MCF 10A (cell line): ENCODE results near the gene RAP1GAP. TPM values are rescaled to one million over a fixed set of nuclear protein-coding genes. Genes with fewer than 3 reads are reported as not detected.

ENCODE experiments used
- BruUV-seq: library from RNA; stranded (reverse); fragments of 400-500 nt; replicated peaks from 2 replicates; lab custom pipeline; 2021; lab: Mats Ljungman, UMichigan
- CTCF ChIA-PET: fragments of 300-600 bp; sonication (Branson Sonifier 250); formaldehyde crosslinking; extraction: SDS; loops from one replicate; lab custom pipeline; 2021; ENCODE audit warnings: antibody characterized with exemption, inconsistent platforms; lab: Yijun Ruan, JAX
- POLR2A ChIA-PET: fragments of 300-600, 350-650 bp; sonication (Branson Sonifier 250); formaldehyde crosslinking; extraction: SDS; loops from one replicate; lab custom pipeline; 2020; ENCODE audit warnings: antibody characterized with exemption, inconsistent platforms; lab: Yijun Ruan, JAX
- DNase-seq: peaks from one replicate; pipeline ENCODE4 v3.0.0-alpha.2; 2018; ENCODE audit not compliant: unreplicated experiment
- H3K27ac Mint-ChIP-seq: one replicate; pipeline ENCODE4 v1.8.0; 2022; ENCODE audit warnings: mild to moderate bottlenecking, low read depth, mixed read lengths; ENCODE audit not compliant: unreplicated experiment
- H3K27me3 Mint-ChIP-seq: one replicate; pipeline ENCODE4 v1.8.0; 2022; ENCODE audit warnings: mixed read lengths; ENCODE audit not compliant: insufficient read depth, unreplicated experiment
- H3K36me3 Mint-ChIP-seq: one replicate; pipeline ENCODE4 v1.8.0; 2022; ENCODE audit warnings: mild to moderate bottlenecking, moderate library complexity, mixed read lengths; ENCODE audit not compliant: insufficient read depth, unreplicated experiment
- H3K4me1 Mint-ChIP-seq: one replicate; pipeline ENCODE4 v1.8.0; 2022; ENCODE audit warnings: mixed read lengths; ENCODE audit not compliant: insufficient read depth, unreplicated experiment
- H3K4me3 Mint-ChIP-seq: one replicate; pipeline ENCODE4 v1.8.0; 2022; ENCODE audit warnings: mild to moderate bottlenecking, moderate library complexity, mixed read lengths; ENCODE audit not compliant: unreplicated experiment
- H3K9me3 Mint-ChIP-seq: one replicate; pipeline ENCODE4 v1.8.0; 2022; ENCODE audit warnings: mixed read lengths; ENCODE audit not compliant: unreplicated experiment
- CTCF ChIP-seq: fragments of 200-600 bp; IDR thresholded peaks from one replicate; pipeline ENCODE4 v1.8.0; 2022; ENCODE audit warnings: antibody characterized with exemption, mild to moderate bottlenecking; ENCODE audit not compliant: unreplicated experiment
- intact Hi-C: fragments of 100-400 bp; cut with micrococcal nuclease; formaldehyde crosslinking; loops from 2 replicates; pipeline ENCODE4 v1.14.1; 2022
- total RNA-seq: library from RNA; stranded (reverse); gene quantifications from 2 replicates; pipeline ENCODE4 v1.2.3, GENCODE V29; 2022

The RAP1GAP gene
- total RNA-seq, 1 experiment from 2014 or later = not detected

DNA sequence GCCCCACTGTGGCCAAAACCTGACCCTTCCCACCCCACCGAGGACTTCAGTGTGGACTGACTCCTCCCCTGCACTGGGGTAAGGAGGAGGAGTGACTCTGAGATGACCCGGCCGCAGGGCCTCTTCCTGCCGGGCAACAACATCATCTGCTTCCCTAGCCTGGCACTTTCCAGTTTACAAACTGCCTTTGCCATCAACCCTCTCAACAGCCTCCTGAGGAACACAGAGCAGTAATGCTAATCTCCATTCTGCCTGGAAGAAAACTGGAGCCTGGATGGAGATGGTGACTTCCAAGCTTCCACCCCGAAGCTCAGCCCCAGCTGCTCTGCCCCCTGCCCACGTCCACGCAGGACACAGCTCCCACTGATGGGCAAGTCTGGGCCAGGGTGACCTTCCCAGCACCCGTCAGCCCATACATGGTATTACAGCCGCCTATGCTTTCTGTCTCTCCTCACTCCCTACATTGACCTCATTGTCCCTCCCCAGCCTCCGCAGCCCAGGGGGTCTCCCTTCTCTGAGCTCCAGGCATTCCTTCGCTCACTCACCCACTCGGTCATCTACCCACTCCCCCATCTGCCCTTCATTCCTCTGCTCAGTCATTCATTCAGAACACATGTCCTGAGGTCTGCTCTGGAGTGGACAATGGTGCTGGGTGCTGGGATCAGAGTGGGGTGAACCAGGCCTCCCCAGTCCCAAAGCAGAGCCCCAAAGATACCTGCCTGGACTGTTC lies 34.2 kb downstream of the RAP1GAP start:
- intact Hi-C loops = no loop called here
- POLR2A ChIA-PET = no interaction called here
- BruUV-seq = no TSS peak
- H3K27me3 Mint-ChIP-seq = no peaks in the 10 kb centered on the region
- no peak for DNase-seq
- H3K9me3 Mint-ChIP-seq = no peaks in the 10 kb centered on the region
- peaks cover 21% of the 10 kb centered on the region for H3K4me1 Mint-ChIP-seq
- CTCF ChIA-PET = interaction anchor here (0.6 kb wide), 2 partner anchors 266 to 380 kb away, joined by 3 to 4 read pairs; no protein-coding TSS in a partner anchor
- H3K4me3 Mint-ChIP-seq = no peak overlapping the region
- no peaks in the 10 kb centered on the region for H3K36me3 Mint-ChIP-seq
- TF ChIP-seq CTCF = no peak
- H3K27ac Mint-ChIP-seq = no peak overlapping the region

DNA sequence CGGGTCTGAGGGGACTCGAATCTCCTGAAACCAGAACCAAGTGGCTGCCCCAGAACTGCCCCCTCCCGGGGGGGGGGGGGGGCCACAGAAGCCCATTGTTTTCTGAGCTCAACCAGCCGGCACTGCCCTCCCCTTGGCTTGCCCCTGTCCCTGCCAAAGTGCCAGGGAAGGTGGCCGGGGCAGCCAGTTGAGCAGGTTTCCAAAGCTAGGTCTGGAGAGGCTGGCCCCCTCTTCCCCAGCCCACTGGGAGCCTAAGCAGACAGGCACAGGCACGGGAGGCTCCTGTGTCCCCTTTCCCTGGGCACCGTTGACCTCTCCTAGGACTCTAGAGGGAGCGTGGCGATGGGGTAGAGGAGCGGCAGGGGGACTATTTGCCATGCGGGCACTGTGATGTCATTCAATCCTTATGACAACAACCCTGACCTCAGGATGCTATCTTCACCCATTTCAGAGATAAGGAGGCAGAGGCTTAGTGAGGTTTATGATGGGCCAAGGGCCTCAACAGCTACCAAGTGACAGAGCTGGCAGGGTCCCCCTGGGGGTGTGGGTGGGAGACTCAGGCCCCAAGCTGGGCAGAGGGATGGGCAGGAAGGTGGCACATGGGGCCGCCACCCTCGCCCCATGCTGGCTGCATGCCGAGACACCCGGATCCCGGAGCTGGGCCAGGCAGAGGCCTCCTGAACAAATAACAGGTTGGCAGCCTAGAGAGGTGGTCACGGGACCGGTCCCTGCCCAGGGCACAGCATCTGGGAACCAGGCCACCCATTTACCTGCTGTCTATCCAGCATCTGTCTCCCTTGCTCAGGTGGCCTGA lies 35.0 kb downstream of the RAP1GAP start:
- intact Hi-C loops = no loop called here
- H3K27me3 Mint-ChIP-seq = no peaks in the 10 kb centered on the region
- CTCF ChIA-PET = interaction anchor here (0.6 kb wide), 2 partner anchors 264 to 265 kb away, joined by 3 to 4 read pairs; no protein-coding TSS in a partner anchor

GRCh38 chr1:21633141-21633755 lies 35.9 kb downstream of the RAP1GAP start:
- intact Hi-C loops = no loop called here
- no TSS peak for BruUV-seq
- no peaks in the 10 kb centered on the region for H3K9me3 Mint-ChIP-seq
- H3K4me3 Mint-ChIP-seq = no peak overlapping the region
- no peak overlapping the region for H3K27ac Mint-ChIP-seq
- H3K27me3 Mint-ChIP-seq = no peaks in the 10 kb centered on the region
- POLR2A ChIA-PET = no interaction called here
- H3K4me1 Mint-ChIP-seq = peaks cover 5% of the 10 kb centered on the region
- DNase-seq = no peak
- H3K36me3 Mint-ChIP-seq = no peaks in the 10 kb centered on the region
- CTCF ChIA-PET = no interaction called here
- TF ChIP-seq CTCF = no peak

More for the DNA sequence above, 35.0 kb downstream of the RAP1GAP start:
- POLR2A ChIA-PET = no interaction called here
- no peak for DNase-seq
- no peaks in the 10 kb centered on the region for H3K36me3 Mint-ChIP-seq
- no peaks in the 10 kb centered on the region for H3K9me3 Mint-ChIP-seq
- no peak overlapping the region for H3K4me3 Mint-ChIP-seq
- peaks cover 13% of the 10 kb centered on the region for H3K4me1 Mint-ChIP-seq
- TF ChIP-seq CTCF = no peak
- H3K27ac Mint-ChIP-seq = no peak overlapping the region
- no TSS peak for BruUV-seq
